Adipose tissue (tissue), 3 donors: ENCODE results near the gene BTRC. TPM values are rescaled to one million over a fixed set of nuclear protein-coding genes. Genes with fewer than 3 reads are reported as not detected.

Source experiments
- H3K27ac ChIP-seq: one replicate; pipeline ENCODE4 v1.5.1; 2013; ENCODE audit warnings: low read depth, low read length
- WGBS, 3 donors: extraction: QIAGEN DNeasy Blood & Tissue Kit; methylation state at CpG; one replicate each; pipeline ENCODE4 v1.1.7; 2013; 5-methylcytosine and 5-hydroxymethylcytosine counted together
- polyA plus RNA-seq, 3 donors: library from polyadenylated mRNA; stranded (reverse); fragments of 200-250 nt; gene quantifications; one replicate each; pipeline ENCODE4 v1.2.3, GENCODE V29; 2013
- donor health status: healthy with polysubstance abuse.
- donor health status: Bipolar disorder and iron deficiency.
- donor health status: healthy.

BTRC gene
- polyA plus RNA-seq, 3 donors, result 3.7 to 4.9 (median 4.4) TPM

DNA sequence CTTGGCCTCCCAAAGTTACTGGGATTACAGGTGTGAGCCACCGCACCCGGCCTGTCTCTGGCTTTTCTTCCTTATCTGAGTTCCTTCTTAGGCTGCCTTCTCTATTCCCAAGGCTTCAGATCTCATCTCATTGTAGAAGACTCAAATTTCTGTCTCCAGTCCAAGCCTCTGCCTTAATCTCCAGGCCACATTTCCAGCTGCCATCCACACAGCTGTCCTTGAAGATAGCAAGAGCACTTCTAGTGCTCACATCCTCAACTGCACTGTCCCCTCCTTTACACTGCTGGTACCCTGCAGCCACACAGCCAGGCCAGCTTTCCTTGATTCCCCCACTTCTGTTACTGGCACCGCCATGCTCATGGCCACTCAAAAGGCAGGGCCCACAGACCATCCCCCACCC lies 198.5 kb downstream of the BTRC start:
- 96 to 100% (median 98%) methylated on average over 3 of the region's 3 CpGs for WGBS, 3 donors
- H3K27ac ChIP-seq, result no peak overlapping the region

DNA sequence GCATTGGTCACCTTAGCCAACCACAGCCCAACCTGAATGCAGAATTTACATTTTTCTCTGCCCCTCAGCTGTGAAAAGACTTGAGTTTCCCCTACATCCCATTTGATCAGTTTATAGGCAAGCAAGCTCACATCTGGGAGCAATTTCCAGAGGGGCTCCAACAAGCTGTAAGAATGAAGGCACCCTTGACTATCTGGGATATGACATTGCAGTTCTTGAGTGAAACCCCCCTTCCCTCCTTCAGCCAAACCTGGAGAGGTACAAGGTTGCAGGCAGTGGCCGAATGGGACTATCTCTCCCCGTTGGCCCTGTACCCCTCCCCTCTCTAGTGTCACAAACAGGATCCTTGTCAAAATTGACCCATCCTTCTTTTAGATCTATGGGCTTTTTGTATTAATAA lies 203.6 kb downstream of the BTRC start:
- H3K27ac ChIP-seq, result no peak overlapping the region
- WGBS, 3 donors, result 91 to 97% (median 92%) methylated on average over 2 of the region's 2 CpGs

DNA sequence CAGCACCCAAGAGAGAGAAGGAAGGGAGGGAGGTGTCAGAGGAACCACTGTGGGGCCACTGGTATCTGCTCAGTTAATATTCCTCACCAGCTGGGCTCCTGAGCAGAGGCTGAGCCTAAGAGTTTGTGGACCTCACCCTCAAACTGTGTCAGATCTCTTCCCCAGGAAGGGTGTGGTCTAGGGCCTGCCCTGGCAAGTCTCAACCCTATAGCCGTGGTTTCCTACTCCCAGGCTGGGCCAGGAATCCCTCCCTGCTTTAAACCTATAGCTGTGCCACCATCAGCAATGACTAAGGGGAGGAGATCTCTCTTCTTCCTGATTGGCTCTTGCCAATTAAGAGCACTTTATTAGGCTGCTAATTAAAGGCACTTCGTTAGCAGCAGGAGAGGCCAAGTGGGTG lies 204.2 kb downstream of the BTRC start:
- WGBS, 3 donors, result 45 to 76% (median 61%) methylated on average over 2 of the region's 2 CpGs
- no peak overlapping the region for H3K27ac ChIP-seq

DNA sequence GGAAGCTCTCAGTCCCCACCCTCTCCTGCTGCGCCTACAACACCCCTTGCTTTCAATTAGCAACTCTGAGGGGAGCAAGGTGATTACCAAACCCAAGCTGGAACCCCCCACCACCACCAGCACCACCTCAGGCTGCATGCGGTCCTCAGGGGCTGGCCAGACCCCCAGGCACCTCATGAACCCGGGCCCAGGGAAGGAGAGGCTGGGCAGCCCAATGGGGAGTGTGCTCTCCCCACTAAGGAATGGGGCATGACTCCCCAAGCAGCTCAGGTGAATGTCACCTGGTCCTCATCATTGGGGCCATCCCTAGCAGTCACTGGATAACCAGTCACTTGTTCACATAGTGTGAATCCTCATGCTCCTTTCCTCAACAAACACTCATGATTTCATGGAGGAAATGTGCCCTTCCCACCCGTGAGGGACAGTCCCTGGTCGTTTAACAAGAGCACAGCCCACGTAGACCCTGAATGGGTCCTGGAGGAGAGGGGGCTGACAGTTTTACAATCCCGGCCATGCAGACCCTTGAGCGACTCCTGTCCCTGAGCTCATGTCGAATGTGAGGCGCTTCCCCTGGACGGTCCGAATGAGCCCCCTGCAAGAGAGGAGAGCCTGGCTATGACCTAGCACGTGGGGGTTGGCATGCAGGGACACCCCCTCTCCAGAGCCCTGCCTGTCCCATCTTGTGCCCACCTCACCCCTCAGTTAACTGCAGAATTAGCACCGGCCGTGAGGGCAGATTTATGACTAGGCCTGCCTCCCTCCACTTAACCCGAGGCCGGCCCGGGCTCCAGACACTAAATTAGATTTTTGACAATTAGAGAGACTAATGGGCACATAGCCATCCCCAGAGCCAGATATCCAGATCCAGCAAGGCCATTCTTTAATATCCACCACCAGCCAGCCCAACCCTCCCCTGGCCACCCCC lies 205.0 kb downstream of the BTRC start:
- no peak overlapping the region for H3K27ac ChIP-seq
- WGBS, 3 donors, result 56 to 64% (median 59%) methylated on average over 18 of the region's 18 CpGs

DNA sequence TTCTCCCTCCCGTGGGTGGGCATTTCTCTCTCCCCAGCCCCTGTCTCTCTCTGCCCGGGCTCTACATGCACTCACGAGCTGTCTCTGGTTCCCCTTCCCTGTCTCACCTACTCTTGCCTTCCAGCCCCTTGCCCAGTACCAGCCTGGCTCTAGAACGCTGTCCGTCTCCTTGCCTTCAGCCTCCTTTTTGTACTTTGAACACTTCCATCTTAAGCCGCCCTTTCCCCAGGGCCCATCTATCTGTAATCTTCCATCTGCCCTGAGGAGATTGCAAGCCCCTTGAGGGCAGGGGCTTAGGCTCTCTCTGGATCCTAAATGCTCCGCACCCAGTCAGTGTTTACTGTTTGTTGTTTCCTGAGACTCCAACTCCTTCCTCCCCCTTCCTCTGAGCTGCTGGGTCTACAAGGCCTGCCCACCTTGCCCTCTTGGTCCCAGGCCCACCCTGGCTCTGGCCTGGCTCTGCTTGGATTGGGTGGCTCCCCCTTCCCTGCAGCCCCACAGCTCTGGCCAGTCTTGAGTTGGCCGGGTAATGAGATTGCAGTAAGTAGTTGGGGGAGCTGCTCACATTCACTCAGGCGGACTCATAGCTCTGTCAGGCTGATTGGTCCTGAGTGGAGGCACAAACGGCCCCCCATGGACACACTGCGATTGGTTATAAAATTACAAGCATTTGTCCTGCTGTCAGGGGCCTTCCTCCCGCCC lies 205.8 kb downstream of the BTRC start:
- 71 to 75% (median 71%) methylated on average over 12 of the region's 12 CpGs for WGBS, 3 donors

DNA sequence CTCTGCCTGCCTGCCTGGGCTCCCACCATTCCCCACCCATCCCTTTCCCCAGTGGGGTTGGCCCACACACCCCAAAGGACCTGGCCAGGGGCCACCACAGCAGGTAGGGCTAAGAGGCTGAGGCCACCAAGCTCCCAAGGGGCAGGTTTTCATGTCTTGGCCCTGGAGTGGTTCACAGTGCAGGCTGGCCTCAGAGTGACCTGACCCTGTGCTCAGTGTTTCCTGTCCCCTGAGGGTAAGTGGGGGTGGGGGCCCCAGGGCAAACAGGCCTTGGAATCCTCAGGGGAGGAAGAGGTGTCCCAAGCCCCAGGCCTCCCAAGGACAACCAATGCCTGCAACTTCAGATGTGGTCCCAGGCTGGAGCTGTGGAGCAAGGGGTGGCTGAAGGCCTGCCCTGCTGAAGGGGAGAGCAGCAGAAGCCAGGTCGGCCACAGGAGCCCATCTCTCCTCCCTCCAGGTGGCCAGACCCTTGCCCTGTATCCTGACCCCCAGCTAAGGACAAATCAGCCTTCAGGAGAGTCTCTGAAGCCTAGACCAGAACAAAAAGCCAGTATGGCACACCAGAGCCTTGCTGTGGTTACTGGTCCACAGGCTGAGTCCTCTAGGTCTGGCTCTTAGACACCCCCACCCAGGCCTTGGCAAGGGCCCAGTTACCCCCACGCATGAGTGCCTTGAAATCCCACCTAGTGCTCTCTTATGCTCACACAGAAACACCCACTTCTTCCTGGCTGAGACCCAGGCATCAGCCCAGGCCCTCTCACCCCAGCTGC lies 206.5 kb downstream of the BTRC start:
- 35 to 54% (median 53%) methylated on average over 2 of the region's 2 CpGs for WGBS, 3 donors
- no peak overlapping the region for H3K27ac ChIP-seq

More for the DNA sequence above, 205.8 kb downstream of the BTRC start:
- no peak overlapping the region for H3K27ac ChIP-seq

DNA sequence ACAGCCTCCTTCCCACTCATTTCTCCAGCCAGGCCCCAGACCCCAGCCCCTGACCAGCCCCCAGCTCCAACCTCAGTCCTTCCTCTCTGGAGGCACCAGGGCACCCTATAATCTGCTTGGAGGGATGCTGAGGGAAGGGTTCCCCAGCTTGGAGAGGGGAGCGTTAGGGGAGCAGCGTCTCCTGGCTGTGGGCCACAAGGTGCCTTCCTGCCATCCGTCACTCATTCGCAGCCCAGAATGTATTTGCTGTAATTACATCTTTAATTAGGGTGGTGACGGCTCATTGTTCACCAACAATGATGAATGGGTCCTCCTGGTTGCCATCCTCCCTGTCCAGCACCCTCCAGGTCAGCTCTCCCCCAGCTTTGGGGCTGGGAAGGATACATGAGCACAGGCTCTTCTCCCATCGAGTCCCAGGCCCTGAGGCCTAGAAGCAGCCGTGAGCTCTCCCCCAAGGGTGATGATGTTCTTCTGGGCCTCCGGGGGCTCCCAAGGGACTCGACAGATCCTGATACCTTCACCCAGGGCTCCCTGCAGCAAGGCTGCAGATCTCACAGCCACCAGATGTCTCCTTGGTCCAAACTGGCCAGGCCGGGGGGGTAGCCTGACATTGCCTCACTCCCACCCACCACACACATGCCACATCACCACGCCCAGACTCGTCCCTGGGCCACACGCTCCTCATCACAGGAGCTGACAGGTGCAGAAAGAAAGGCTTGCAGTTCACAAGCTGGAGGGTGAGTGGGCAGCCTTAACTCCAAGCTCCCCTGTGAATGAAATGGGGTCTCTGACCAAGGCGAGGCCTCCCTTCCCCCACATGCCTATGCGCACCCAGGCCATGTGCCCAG lies 207.3 kb downstream of the BTRC start:
- WGBS, 3 donors, result 69 to 74% (median 73%) methylated on average over 15 of the region's 15 CpGs
- no peak overlapping the region for H3K27ac ChIP-seq

DNA sequence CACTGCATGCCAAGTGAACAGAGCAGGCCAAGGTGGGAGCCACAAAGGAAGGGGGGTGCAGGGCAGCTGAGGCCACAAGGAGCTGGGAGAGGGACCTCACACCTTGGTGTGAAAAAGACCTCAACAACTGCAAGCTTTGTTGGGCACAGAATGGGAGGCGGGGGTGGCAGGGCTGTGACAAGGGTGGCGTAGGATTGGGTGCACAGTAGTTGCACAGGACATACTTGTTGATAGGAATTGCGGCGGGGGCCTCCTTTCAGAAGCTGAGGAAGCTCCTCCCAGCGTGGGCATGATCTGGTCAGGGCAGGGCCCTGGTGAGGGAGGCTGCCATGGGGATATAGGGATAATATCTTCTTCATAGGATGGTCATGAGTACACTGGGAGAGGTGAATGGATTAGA lies 208.3 kb downstream of the BTRC start:
- no peak overlapping the region for H3K27ac ChIP-seq
- WGBS, 3 donors, result 85 to 94% (median 89%) methylated on average over 5 of the region's 5 CpGs

DNA sequence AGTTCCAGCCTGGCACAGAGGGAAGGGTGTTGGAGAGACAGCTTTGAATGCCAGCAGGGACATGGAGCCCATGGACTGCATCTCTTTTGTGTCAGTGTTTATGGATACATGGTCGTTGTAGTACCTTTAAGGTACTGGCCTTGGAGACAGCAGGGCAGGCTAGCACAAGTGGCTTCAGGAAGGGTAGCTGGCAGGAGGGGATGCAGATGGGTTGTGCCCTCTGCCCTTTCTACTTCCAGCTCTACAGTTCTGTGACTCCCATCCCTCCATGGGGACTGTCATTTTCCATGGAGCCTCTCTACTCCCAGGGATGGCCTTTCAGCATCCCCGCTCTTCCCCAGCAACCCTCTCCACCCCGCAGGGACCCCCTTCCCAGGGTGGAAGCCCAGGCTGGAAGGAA lies 209.0 kb downstream of the BTRC start:
- H3K27ac ChIP-seq, result no peak overlapping the region
- WGBS, 3 donors, result 51 to 61% (median 57%) methylated on average over 3 of the region's 3 CpGs

DNA sequence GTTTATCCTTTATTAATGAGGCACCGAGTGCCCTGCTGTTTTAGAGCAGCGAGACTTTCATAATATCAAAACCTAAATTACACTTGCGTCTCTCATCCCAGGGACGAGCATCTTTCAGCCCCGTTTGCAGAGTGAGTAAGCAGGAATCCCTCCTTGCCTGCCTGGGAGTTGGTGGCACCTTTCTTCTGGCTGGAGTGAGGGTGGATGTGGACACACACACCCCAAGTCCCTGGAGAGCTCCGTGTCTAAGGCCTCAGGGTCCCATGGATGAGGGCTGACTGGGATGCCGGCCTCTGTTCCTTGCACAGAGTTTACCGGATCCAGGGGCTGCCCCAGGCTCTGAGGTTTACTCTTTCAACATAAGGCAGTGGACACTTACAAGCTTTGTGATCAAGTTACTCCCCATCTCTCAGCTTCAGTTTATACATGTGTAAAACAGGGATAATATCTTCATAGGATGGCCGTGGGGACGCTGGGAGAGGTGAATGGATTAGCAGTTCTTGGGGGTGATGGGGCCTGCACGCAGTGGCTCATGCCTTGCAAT lies 209.6 kb downstream of the BTRC start:
- 64 to 67% (median 66%) methylated on average over 11 of the region's 11 CpGs for WGBS, 3 donors
- H3K27ac ChIP-seq, result no peak overlapping the region

DNA sequence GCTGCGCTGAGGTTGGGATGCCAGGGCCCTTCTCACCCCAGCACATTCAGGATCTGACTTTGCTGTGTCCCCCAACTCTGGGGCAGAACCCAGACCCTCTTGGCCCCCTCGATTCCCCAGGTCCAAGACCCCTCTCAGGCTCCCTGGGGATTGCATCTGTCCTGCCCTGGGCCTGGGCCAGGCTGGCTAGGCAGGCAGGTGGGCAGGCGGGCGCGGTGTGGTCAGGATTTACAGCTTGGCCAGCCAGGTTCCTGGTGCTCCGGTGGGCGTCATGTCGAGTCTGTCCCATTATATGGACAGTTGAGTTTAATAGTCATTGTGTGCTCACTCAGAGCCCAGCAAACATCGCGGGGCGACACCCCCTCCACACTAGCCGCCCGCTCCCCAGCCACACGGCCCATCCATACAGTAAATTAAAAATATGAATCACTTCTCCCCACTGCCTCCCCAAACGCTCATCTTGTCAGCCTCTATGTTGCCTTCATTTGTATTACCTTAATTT lies 210.6 kb downstream of the BTRC start:
- no peak overlapping the region for H3K27ac ChIP-seq
- 74 to 81% (median 79%) methylated on average over 15 of the region's 15 CpGs for WGBS, 3 donors

DNA sequence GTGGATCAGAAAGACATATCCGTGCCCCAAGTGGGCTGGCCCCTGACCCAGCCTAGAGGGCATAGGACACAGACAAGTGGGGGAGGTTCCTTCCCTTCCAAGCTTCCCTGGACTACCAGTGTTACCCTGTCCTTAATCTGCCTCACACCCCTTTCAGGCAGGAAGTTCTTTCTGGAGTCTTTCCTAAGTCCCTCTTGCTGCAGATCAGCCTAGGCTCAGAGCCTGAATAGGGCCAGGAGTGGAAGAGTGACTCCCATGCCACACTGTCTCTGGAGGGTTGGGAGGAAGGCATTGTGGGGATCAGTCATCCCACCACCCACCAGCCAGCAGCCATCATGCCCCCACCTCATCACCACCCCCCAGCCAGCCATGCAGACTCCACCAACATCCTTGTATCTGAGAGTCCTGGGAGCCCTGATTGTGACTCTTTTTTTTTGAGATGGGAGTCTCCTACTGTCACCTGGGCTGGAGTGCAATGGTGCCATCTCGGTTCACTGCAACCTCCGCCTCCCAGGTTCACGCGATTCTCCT lies 211.5 kb downstream of the BTRC start:
- H3K27ac ChIP-seq, result no peak overlapping the region
- WGBS, 3 donors, result 75 to 92% (median 84%) methylated on average over 5 of the region's 5 CpGs

DNA sequence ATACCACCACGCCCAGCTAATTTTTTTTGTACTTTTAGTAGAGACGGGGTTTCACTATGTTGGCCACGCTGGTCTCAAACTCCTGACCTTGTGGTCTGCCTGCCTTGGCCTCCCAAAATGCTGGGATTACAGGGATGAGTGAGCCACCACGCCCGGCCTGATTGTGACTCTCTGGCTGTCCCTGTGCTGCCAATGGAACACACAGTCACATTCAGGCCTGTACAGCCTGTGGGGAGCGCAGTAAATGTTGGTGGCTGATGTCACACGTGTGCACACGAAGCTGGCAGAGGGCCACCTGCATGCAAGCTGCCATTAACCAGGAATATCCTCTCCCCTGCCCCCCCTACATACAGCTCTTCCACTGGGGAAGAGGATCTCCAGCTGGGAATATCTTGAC lies 212.0 kb downstream of the BTRC start:
- H3K27ac ChIP-seq, result no peak overlapping the region
- 60 to 68% (median 65%) methylated on average over 8 of the region's 8 CpGs for WGBS, 3 donors

DNA sequence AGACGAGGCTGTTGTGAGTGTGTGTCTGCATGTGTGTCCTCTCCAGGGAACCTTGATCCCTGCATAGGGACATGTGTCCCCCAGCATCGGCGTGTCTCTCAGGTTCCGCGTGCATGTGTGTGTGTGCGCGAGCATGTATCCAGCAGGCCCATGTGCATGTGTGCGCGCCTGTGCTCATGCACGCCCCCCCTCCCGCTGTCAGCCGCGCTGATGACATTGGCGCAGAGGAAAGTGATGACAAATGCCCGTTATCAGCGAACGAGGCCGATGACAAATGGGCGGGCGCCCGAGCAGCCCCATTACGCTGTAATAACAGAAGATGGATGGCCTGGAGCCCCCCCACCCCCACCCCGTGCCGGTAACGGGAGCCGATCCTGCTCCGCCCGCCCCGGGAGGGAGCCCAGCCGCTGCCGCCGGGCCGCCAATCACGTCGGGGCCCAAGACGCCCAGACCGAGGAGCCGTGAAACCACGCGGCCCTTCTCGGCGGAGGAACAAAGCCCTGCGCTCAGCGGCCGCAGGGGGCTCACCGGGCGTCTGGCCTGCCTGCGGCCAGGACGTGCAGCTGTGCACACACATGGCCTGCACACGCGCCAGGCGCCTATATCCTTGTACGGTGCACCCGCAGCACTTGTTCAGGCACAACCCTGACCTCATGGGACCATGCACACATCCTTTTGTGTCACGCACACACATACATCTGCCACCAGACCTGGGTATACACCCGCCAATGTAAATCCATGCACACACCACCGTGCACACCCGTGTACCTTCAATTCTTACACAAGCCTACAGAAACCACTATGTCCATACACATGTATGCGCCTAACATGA lies 212.6 kb downstream of the BTRC start:
- WGBS, 3 donors, result 11 to 16% (median 11%) methylated on average over 47 to 59 of the region's 59 CpGs
- no peak overlapping the region for H3K27ac ChIP-seq

DNA sequence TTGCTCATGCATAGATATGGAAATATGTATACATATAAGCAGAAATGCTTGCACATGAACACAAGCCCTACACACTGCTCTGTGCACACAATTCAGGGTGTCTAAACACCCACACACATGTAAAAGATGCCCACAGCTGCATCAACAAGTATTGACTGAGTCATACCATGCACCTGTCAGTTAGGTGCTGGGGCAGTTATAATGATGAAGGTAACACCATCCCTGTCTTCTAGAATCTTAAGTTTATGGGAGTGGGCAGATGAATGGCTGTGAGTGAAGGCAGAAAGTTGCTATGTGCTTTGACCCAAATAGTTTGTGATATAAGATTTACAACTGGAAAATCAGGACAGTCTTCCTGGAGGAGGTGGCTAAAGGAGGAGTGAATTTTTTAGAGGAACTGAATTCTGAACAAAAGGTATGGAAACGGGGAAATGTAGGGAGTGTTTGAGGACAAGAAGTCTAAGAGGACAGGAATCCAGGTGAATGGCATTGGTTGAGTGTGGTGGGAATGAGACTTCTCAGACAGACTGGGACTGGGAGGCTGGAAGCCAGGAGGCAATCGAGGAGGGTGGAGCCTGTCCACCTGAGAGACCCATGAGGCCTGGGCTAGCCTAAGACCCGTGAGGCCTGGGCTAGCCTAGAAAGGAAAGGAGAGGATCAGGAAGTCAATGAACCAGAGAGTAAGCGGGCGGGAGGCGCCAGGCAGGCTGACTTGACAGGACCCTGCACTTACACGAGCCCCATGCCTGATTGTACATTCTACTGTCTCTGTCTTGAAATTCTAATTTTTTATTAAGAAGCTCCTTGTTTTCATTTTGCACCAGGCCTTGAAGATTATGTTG lies 213.4 kb downstream of the BTRC start:
- 57 to 63% (median 60%) methylated on average over 7 of the region's 7 CpGs for WGBS, 3 donors
- no peak overlapping the region for H3K27ac ChIP-seq
